GM10248 (cell line): ENCODE data around the gene HSH2D.

Experiments
- CTCF ChIA-PET: fragments of 300-600 bp; sonication (Branson Sonifier 250); formaldehyde crosslinking; extraction: SDS; loops from one replicate; lab custom pipeline; 2021; ENCODE audit warnings: antibody characterized with exemption; lab: Yijun Ruan, JAX
- POLR2A ChIA-PET: fragments of 350-650 bp; sonication (Branson Sonifier 250); formaldehyde crosslinking; extraction: SDS; loops from one replicate; lab custom pipeline; 2020; ENCODE audit warnings: antibody characterized with exemption; lab: Yijun Ruan, JAX
- DNase-seq: peaks from one replicate; pipeline ENCODE4 v3.0.0; 2012; ENCODE audit errors: extremely low spot score
- CTCF ChIP-seq: IDR thresholded peaks from 2 replicates; pipeline ENCODE4 v1.5.1; 2012; ENCODE audit warnings: mild to moderate bottlenecking, low read depth; ENCODE audit errors: extremely low read depth, missing control alignments, control extremely low read depth

Gene HSH2D

GRCh38 chr19:16143399-16144215 is at the start of gene HSH2D:
Gene HSH2D (plus strand): TSS chr19:16143685. CDS start chr19:16148751, 5,066 bp downstream.
- POLR2A ChIA-PET: interaction anchor here (0.8 to 1.1 kb wide), 4 partner anchors 24 to 70 kb away, joined by 3 to 11 read pairs (median 6); no protein-coding TSS in a partner anchor
- DNase-seq: peak; percentile 85
- TF ChIP-seq CTCF: no peak
- CTCF ChIA-PET: interaction anchor here (0.9 to 2.9 kb wide), 13 partner anchors 11 to 102 kb away, joined by 3 to 16 read pairs (median 3); partner anchors contain the start of genes FAM32A, RAB8A and TPM4

GRCh38 chr19:16094360-16095070 is 49.0 kb upstream of the HSH2D start:
- TF ChIP-seq CTCF: no peak
- CTCF ChIA-PET: interaction anchor here (1.0 to 6.9 kb wide), 6 partner anchors 9 to 53 kb away, joined by 3 to 55 read pairs (median 6); partner anchors contain the start of gene RAB8A
- POLR2A ChIA-PET: interaction anchor here (1.2 to 3.7 kb wide), 2 partner anchors 9 to 17 kb away, joined by 4 to 22 read pairs; partner anchors contain the start of gene RAB8A
- DNase-seq: no peak

GRCh38 chr19:16095071-16095571 is 48.4 kb upstream of the HSH2D start:
- ChIA-PET POLR2A (interaction anchor here (1.2 to 3.7 kb wide), 2 partner anchors 10 to 16 kb away, joined by 4 to 22 read pairs; partner anchors contain the start of gene RAB8A), CTCF (interaction anchor here (1.0 to 6.9 kb wide), 6 partner anchors 8 to 53 kb away, joined by 3 to 55 read pairs (median 6); partner anchors contain the start of gene RAB8A)
- DNase-seq: no peak
- TF ChIP-seq CTCF: no peak

- no peak for TF ChIP-seq CTCF
- ChIA-PET POLR2A (interaction anchor here (0.9 to 3.7 kb wide), 2 partner anchors 9 to 11 kb away, joined by 3 to 22 read pairs; no protein-coding TSS in a partner anchor), CTCF (interaction anchor here (1.0 to 6.9 kb wide), 5 partner anchors 11 to 55 kb away, joined by 3 to 55 read pairs (median 5); partner anchors contain the start of gene RAB8A)
- DNase-seq: no peak
Measured at GRCh38 chr19:16096280-16096855, 47.1 kb upstream of the HSH2D start.

GRCh38 chr19:16098416-16098768 is 45.1 kb upstream of the HSH2D start:
- TF ChIP-seq CTCF: no peak
- ChIA-PET POLR2A (no interaction called here), CTCF (interaction anchor here (1.7 to 6.9 kb wide), 3 partner anchors 12 to 36 kb away, joined by 3 to 55 read pairs (median 7); no protein-coding TSS in a partner anchor)
- DNase-seq: no peak
